GM19463 (cell line): Measurements from ENCODE around the gene SLC1A5.

ENCODE experiments used
- ATAC-seq: cut with Tn5 transposase; IDR thresholded peaks from one replicate; pipeline ENCODE4 v1.9.1; 2021; ENCODE audit warnings: mild to moderate bottlenecking, moderate library complexity; ENCODE audit not compliant: unreplicated experiment

SLC1A5 gene

GRCh38 chr19:46726551-46726950 lies 61.8 kb downstream of the SLC1A5 start:
- ATAC-seq: no peak

DNA sequence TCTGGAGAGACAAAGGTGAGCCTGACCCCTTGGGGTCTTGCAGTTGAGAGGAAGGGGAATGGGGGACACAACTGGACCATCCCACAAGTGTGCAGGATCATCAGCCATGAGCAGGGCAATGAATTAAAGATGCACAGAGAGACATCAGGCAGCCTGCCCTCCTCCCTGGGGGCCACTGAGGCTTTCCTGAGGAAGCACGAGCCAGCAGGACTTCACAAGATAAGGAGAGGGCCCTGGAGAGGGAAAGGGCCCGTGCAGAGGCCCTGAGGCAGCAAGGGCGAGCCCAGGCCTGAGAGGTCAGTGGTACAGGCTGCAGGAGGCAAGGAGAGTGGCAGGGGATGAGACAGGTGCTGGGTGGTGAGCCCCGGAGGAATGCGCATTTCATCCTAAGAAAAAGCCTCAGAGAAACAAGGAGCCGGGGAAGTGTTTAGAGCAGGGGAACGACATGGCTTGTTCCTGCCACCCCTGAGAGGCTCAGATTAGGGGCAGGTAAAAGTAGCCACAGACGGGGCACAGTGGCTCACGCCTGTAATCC lies 62.5 kb downstream of the SLC1A5 start:
- ATAC-seq: no peak

- no peak for ATAC-seq
Observed at GRCh38 chr19:46725036-46725820, 63.2 kb downstream of the SLC1A5 start.
